NCI-H1930 (cell line): ENCODE data around the gene CIAO3.

Experiments used
- DNase-seq, 2 experiments: peaks; one replicate each; lab custom pipeline; 2025; lab: John Stamatoyannopoulos, UW

The CIAO3 gene

DNA sequence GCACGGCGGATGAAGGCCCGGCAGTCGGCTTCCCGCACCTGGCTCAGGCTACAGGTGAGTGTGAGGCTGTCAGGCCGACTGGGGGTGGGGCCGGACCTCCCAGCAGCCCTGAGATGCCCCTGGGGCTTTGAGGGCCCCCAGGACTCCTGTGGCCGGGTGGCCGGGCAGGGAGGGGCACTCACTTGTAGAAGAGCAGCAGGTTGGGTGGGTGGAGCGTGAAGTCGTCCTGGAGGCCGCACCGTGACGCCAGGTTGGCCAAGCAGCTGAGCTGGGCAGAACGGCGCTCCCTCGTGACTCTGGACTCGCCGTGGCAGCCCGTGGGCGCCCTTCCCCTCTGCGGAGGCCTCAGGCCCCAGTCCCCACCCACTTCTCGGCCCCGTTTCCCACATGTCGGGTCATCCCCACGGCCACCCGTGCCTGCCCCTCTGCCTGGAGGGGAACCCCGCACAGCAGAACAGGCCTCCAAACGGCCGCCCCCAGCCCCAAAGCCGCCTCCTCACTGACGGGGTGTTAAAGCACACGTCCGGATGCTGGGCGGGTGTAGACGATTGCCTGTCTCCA, 34.5 kb upstream of the CIAO3 start:
- DNase-seq = no peak

DNA sequence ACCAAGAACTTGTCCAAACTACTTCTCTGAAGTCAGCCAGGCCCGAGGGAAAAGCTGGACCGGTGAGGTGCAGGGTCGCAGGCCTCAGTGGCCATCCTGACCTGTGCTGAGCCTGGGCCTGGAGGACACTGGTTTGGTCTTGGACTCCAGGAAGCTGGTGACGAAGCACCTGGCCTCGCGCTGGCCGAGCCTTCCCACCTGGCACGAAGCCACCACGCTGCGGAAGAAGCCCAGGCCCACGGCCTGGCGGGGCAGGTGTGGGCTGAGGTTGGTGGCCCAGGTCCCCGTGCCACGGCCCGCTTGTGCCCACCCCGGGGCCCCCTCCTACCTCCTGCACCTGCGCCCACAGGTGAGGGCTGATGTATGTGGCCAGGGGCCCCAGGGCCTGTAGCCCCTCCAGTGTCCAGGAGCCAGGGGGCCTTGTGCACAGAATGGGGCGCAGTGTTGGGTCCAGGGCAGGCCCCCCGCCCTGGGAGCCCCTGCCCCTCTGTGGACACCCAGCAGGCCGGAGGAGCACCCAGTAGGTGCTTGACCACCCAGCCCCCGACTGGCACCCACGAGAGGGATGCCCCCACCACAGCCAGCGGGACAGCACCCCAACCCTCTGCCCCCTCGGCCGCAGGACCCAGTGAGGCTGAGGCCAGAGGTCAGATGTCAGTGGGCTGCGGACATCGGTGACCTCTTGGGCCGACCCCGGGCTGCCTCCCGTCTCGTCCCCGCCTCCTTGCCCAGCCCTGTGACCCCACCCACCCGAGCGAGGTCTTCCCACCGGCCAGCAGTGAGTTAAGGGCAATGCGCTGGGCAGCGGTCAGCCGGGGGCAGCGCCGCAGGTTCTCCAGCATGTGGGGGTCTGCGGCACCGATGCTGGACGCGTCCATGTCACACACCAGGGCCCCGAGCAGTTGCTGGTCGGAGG, 33.5 kb upstream of the CIAO3 start:
- DNase-seq = no peak

DNA sequence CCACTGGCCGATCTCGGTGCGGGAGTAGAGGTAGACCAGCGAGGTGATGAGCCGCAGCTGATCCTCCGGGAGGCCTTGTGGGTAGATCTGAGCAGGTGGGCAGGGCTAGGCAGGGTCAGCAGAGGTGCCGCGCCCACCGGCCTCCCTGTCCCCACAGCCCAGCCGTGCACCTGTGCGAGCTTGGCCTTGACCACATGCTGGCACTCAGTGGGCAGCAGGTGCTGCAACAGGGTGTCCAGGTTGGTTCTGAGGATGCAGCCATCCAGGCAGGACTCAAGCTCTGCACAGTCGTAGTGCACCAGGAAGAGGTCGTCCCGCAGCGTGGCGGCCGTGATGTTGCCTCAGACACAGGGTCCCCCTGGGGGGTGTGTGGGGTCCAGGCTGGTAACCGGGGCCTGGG, 32.2 kb upstream of the CIAO3 start:
- DNase-seq = no peak

GRCh38 chr16:770411-770810, 29.6 kb upstream of the CIAO3 start:
- no peak for DNase-seq

DNA sequence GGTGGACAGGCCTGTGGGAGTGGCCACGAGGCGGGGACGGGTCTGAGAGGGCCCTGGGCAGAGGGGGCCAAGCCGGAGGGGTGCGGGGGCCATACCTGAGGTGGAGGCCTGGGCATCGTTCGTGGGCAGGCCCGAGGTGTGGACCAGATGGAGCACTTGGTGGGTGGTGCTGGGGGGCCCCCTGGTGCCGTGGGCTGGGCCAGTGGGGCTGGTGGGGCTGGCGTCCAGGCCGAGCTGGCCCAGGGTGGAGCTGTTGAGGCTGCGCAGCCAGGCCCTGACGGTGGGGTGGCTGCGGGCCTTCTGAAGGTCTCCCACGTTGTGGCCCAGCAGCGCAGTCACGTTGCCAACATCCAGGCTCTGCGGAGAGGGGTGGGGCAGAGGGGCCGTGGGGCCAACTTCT, 29.1 kb upstream of the CIAO3 start:
- DNase-seq = no peak

DNA sequence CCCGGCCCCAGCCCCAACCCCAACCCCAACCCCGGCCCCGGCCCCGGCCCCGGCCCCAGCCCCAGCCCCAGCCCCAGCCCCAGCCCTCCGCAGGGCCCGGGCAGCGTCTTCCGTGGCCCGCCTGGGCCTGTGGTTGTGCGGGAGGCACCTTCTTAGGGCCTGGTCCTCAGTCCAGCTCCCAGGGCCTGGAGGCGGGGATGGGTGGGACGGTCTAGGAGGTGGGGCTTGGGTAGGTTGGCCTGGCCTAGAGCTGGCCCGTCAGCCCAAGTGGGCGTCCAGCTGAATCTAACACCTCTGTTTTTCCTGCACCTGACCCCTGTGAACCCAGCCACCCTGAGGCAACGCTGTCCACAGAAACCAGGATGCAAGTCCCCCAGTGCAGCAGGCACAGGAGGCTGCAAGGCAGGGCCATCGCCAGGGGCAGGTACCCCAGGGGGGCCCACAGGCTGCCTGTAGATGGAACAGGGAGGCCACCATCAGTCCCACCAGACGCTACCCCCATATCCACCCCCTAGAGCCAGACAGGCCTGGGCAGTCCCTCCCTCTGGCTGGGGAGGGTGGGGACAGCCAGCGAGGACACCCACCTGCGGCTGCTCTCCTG, 28.5 kb upstream of the CIAO3 start:
- no peak for DNase-seq

- no peak for DNase-seq
Observed at GRCh38 chr16:768428-768827, 27.6 kb upstream of the CIAO3 start.

GRCh38 chr16:767743-768235, 27.0 kb upstream of the CIAO3 start:
- no peak for DNase-seq

DNA sequence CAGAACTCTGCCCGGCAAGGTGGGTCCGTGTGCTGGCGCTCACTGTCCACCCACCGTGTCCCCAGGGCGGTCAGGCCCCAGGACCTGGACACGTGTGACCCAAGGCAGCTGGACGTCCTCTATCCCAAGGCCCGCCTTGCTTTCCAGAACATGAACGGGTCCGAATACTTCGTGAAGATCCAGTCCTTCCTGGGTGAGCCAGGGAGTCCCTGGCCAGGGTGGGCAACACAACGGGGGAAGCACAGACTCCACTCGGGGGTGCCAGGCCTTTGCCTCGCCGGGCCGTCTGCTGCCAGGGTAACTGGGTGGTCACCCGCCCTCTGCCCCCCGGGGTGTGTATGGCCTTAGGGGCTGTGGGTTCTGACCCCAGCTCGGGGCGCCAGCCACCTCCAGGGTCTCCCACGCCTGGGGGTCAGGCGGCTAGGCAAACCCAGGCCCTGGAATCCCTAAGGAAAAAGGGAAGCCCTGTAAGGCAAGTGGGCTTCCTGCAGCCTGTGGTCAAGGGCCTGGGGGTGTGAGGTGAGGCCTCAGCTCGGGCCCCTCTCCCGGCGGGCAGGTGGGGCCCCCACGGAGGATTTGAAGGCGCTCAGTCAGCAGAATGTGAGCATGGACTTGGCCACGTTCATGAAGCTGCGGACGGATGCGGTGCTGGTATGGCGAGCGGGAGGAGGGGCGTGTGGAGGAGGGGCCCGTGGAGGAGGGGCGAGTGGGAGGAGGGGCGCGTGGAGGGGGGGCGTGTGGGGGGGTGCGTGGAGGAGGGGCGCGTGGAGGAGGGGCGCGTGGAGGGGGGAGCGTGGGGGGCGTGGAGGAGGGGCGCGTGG, 26.2 kb upstream of the CIAO3 start:
- no peak for DNase-seq

- no peak for DNase-seq
Observed at GRCh38 chr16:766008-766819, 25.4 kb upstream of the CIAO3 start.

DNA sequence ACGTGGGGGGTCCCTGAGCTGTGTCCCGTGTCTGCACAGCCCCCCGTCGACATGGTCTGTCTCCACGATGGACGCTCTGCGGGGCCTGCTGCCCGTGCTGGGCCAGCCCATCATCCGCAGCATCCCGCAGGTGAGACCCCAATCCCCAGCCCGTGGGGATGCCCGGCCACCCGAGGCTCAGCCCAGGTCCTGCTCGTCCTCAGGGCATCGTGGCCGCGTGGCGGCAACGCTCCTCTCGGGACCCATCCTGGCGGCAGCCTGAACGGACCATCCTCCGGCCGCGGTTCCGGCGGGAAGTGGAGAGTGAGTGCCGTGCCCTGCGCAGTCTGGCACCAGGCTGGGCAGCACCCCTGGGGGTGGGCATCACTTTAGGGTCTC, 24.7 kb upstream of the CIAO3 start:
- DNase-seq = no peak

- no peak for DNase-seq
Observed at GRCh38 chr16:764848-765487, 24.2 kb upstream of the CIAO3 start.

GRCh38 chr16:764184-764750, 23.5 kb upstream of the CIAO3 start:
- DNase-seq = no peak

- no peak for DNase-seq
Observed at GRCh38 chr16:763369-764183, 22.8 kb upstream of the CIAO3 start.

GRCh38 chr16:762595-763268, 21.9 kb upstream of the CIAO3 start:
- no peak for DNase-seq

GRCh38 chr16:761625-762513, 21.1 kb upstream of the CIAO3 start:
- DNase-seq = no peak

DNA sequence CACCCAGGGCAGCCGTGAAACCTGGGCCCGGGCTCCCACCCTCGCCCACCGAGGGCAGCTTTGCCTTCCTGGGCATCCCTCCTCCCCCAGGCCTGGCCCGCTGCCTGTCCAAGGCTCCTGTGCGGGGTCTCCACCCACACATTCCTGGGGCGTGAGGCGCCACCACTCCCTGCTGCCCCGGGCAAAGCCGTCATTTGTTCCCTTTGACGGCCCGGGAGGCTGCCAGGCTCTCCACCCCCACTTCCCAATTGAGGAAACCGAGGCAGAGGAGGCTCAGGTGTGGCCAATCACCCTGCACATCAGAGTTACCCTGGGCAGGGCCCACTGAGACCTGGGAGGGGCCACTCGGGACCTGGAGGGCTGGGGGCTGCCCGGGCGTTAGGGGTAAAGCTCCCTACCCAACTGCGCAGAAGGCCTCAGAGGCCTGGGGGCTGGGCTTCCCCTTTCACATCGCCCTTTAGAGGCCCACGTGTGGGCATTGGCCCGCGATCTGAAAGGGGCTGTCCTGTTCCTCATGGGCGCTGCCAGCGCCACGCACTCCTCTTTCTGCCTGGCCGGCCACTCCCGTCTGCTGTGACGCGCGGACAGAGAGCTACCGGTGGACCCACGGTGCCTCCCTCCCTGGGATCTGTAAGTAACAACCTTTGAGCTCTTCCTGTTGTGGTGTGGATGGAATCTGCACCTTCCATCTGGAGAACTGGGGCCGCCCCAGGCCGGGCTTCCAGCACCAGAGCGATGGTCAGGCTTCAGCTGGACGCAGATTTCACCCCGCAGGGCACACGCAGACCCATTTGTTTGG, 19.9 kb upstream of the CIAO3 start, which contains the start of gene MSLN:
Gene MSLN (plus strand): TSS at position 190 of the 799 bp plus-strand sequence. CDS start 1,947 bp downstream, outside the sequence.
- no peak for DNase-seq
